Panc1 (cell line): ENCODE measurements around the gene CFAP300. TPM values are rescaled to one million over a fixed set of nuclear protein-coding genes. Genes with fewer than 3 reads are reported as not detected.

Source experiments
- ATAC-seq: fragments of 200-7000 bp; cut with Tn5 transposase; 2 replicates; pipeline ENCODE4 v1.9.1; 2020; ENCODE audit warnings: mild to moderate bottlenecking, moderate library complexity
- BruUV-seq: library from RNA; stranded (reverse); fragments of 400-500 nt; replicated peaks from 2 replicates; lab custom pipeline; 2021; lab: Mats Ljungman, UMichigan
- CTCF ChIA-PET: fragments of 300-600 bp; sonication (Branson Sonifier 250); formaldehyde crosslinking; loops from one replicate; lab custom pipeline; 2022; ENCODE audit warnings: antibody characterized with exemption; lab: Charles Lee
- POLR2A ChIA-PET: fragments of 300-600 bp; sonication (Branson Sonifier 250); formaldehyde crosslinking; loops from one replicate; lab custom pipeline; 2022; ENCODE audit warnings: antibody characterized with exemption; lab: Charles Lee
- DNase-seq: peaks from one replicate; pipeline ENCODE4 v3.0.0-alpha.2; 2010; ENCODE audit warnings: low read depth, low spot score
- H3K27ac ChIP-seq: 2 replicates; pipeline ENCODE4 v1.5.1; 2011; ENCODE audit warnings: mild to moderate bottlenecking, low read length, inconsistent platforms
- H3K27me3 ChIP-seq: fragments of 200-500 bp; sonication (Bioruptor generic); 2 replicates; pipeline ENCODE4 v1.6.0; 2014; ENCODE audit warnings: low read length, inconsistent platforms; ENCODE audit not compliant: control insufficient read depth, insufficient read depth
- H3K36me3 ChIP-seq: fragments of 200-500 bp; sonication (Bioruptor generic); 2 replicates; pipeline ENCODE4 v1.5.1; 2014; ENCODE audit warnings: inconsistent platforms, mild to moderate bottlenecking, low read length, moderate library complexity; ENCODE audit not compliant: control insufficient read depth, insufficient read depth
- H3K4me1 ChIP-seq: 2 replicates; pipeline ENCODE4 v1.5.1; 2011; ENCODE audit warnings: inconsistent platforms, mild to moderate bottlenecking, low read length, moderate library complexity; ENCODE audit not compliant: control insufficient read depth, insufficient read depth
- H3K4me3 ChIP-seq, 2 experiments: 2 replicates each; pipeline ENCODE4 v1.5.1; 2011 to 2012; ENCODE audit warnings: low read depth in 2 of 2, low read length in 2 of 2, mild to moderate bottlenecking in 2 of 2, inconsistent platforms in 1 of 2, moderate library complexity in 1 of 2
- H3K9me3 ChIP-seq: fragments of 200-500 bp; sonication (Bioruptor generic); 2 replicates; pipeline ENCODE4 v1.5.1; 2014; ENCODE audit warnings: low read depth, mild to moderate bottlenecking, inconsistent platforms, low read length, moderate library complexity; ENCODE audit not compliant: control insufficient read depth, insufficient read depth
- POLR2AphosphoS5 ChIP-seq: IDR thresholded peaks from 2 replicates; pipeline ENCODE4 v1.6.1; 2012; ENCODE audit warnings: mild to moderate bottlenecking, low read depth, low read length, moderate library complexity
- REST ChIP-seq, 2 experiments: IDR thresholded peaks; 2 replicates each; pipeline ENCODE4 v1.6.1; 2011 to 2012; ENCODE audit warnings: low read depth in 2 of 2, control low read depth in 1 of 2, low read length in 1 of 2, mild to moderate bottlenecking in 1 of 2, moderate library complexity in 1 of 2; ENCODE audit not compliant: insufficient read depth in 1 of 2
- SIN3A ChIP-seq: IDR thresholded peaks from 2 replicates; pipeline ENCODE4 v1.6.1; 2012; ENCODE audit warnings: low read depth, mild to moderate bottlenecking, low read length, moderate library complexity, borderline replicate concordance; ENCODE audit not compliant: insufficient read depth
- TCF7L2 ChIP-seq: IDR thresholded peaks from 2 replicates; pipeline ENCODE4 v1.6.1; 2011; ENCODE audit warnings: mild to moderate bottlenecking, low read depth, low read length, inconsistent platforms
- in situ Hi-C: cut with HindIII; loops from 2 replicates; pipeline ENCODE4 v1.10.0; 2016; ENCODE audit warnings: low sequenced_read_pairs, low pct_unique_long_range_greater_than_20kb
- intact Hi-C: fragments of 100-400 bp; cut with micrococcal nuclease; formaldehyde crosslinking; loops from one replicate; pipeline ENCODE4 v1.10.0; 2022; ENCODE audit not compliant: unreplicated experiment
- total RNA-seq: library from RNA; stranded (reverse); gene quantifications from one replicate; pipeline ENCODE4 v1.2.1, GENCODE V29; 2021; ENCODE audit not compliant: unreplicated experiment
- TF ChIP-seq, protein P1 (sequence below): fragments of 450-650 bp; IDR thresholded peaks from 2 replicates; pipeline ENCODE4 v1.5.1; 2017; ENCODE audit warnings: mild to moderate bottlenecking

The CFAP300 gene
- total RNA-seq, 1 experiment from 2014 or later, result 6.4 TPM

DNA sequence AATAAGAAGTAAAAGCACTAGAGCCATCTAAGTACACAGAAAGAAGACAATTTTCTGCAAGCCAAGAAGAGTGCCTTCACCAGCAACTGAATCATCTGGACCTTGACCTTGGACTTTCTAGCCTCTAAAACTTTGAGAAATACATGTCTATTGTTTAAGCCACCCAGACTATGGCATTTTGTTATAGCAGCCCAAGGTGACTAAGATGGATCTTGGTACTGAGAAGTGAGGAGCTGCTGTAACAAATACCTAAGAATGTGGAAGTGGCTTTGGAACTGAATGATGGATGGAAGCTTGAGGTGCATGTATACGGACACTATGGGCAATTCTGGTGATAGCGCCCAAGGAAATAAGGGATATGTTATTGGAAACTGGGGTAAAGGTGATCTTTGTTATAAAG is 14.9 kb downstream of the CFAP300 start:
- no peaks in the 10 kb centered on the region for H3K4me1 ChIP-seq

GRCh38 chr11:102064316-102064715 is 17.1 kb downstream of the CFAP300 start:
- POLR2A ChIA-PET, result no interaction called here
- Histone ChIP-seq H3K27me3 (no peaks in the 10 kb centered on the region), H3K4me1 (no peaks in the 10 kb centered on the region), H3K27ac (no peak overlapping the region), H3K9me3 (no peaks in the 10 kb centered on the region), H3K36me3 (no peaks in the 10 kb centered on the region), H3K4me3 (no peak overlapping the region)
- no peak for ATAC-seq
- intact Hi-C loops (no loop called here), in situ Hi-C loops (no loop called here)
- CTCF ChIA-PET, result interaction anchor here (0.7 kb wide), 1 partner anchor 47 kb away, joined by 3 read pairs; no protein-coding TSS in a partner anchor
- no TSS peak for BruUV-seq
- DNase-seq, result no peak
- TF ChIP-seq REST (IDR thresholded peaks at IDR 0.05; ENCODE audit: insufficient read depth in 1 of 2, low read depth in 2 of 2, low read length in 1 of 2), result no peak
- TF ChIP-seq TCF7L2, result no peak
- no peak for TF ChIP-seq POLR2AphosphoS5
- TF ChIP-seq, protein P1, sequence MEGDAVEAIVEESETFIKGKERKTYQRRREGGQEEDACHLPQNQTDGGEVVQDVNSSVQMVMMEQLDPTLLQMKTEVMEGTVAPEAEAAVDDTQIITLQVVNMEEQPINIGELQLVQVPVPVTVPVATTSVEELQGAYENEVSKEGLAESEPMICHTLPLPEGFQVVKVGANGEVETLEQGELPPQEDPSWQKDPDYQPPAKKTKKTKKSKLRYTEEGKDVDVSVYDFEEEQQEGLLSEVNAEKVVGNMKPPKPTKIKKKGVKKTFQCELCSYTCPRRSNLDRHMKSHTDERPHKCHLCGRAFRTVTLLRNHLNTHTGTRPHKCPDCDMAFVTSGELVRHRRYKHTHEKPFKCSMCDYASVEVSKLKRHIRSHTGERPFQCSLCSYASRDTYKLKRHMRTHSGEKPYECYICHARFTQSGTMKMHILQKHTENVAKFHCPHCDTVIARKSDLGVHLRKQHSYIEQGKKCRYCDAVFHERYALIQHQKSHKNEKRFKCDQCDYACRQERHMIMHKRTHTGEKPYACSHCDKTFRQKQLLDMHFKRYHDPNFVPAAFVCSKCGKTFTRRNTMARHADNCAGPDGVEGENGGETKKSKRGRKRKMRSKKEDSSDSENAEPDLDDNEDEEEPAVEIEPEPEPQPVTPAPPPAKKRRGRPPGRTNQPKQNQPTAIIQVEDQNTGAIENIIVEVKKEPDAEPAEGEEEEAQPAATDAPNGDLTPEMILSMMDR, result no peak
- no peak for TF ChIP-seq SIN3A

More for the DNA sequence above, 14.9 kb downstream of the CFAP300 start:
- H3K27ac ChIP-seq, result no peak overlapping the region
- intact Hi-C loops, result no loop called here
- no peaks in the 10 kb centered on the region for H3K9me3 ChIP-seq
- H3K4me3 ChIP-seq, result no peak overlapping the region
- ATAC-seq, result no peak
- ChIA-PET POLR2A (no interaction called here), CTCF (no interaction called here)
- no peaks in the 10 kb centered on the region for H3K36me3 ChIP-seq
- BruUV-seq, result no TSS peak
- no peak for DNase-seq
- in situ Hi-C loops, result no loop called here
- H3K27me3 ChIP-seq, result no peaks in the 10 kb centered on the region
- TF ChIP-seq TCF7L2 (no peak), REST (IDR thresholded peaks at IDR 0.05; ENCODE audit: insufficient read depth in 1 of 2, low read depth in 2 of 2, low read length in 1 of 2) (no peak)
